HG02623 (cell line): ENCODE results near the gene DLGAP4.

Experiments
- ATAC-seq: cut with Tn5 transposase; IDR thresholded peaks from one replicate; pipeline ENCODE4 v1.9.1; 2021; ENCODE audit warnings: moderate library complexity; ENCODE audit not compliant: unreplicated experiment

DLGAP4 gene

GRCh38 chr20:36525620-36526365 lies 219.7 kb downstream of the DLGAP4 start:
- no peak for ATAC-seq

DNA sequence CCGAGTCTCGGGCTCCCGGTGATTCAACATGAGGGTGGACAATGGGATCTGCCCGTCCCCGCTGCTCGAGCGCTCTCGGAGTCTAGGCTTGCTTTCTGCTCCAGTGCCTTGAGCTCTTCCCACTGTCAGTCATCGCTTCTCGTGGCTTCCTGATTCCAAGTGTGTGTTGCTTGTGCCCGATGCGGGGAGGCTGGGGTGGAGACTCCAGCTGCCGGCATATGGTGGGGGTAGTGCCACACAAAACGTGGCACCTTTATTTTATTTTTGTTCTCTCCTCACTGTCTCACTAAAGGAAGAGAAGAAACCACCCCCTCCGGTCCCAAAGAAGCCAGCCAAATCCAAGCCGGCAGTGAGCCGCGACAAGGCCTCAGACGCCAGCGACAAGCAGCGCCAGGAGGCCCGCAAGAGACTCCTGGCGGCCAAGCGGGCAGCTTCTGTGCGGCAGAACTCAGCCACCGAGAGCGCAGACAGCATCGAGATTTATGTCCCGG lies 220.4 kb downstream of the DLGAP4 start:
- no peak for ATAC-seq

GRCh38 chr20:36527331-36528125 lies 221.4 kb downstream of the DLGAP4 start:
- no peak for ATAC-seq

GRCh38 chr20:36528176-36528874 lies 222.2 kb downstream of the DLGAP4 start:
- no peak for ATAC-seq

DNA sequence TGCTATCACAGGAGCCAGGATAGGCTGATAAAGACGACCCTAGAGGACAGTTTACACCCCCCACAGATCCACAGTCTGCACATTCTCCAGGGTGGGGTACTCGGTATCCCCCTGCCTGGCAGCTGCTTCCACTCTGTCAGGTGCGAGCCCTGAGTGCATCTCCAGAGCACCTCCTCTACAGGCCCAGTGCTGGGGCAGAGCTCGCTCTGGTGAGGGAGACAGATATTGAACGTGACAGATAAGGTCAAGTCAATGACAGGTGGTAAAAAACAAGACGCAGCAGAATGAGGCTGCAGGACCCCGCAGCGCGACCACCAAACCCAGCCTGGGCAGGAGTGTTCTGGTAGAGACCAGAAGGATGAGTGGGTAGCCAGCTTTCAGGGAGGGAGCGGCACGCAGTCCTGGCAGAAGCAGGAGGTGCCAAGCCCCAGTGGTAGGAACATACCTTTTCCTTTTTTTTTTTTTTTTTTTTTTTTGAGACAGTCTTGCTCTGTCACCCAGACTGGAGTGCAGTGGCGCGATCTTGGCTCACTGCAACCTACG lies 222.8 kb downstream of the DLGAP4 start:
- ATAC-seq = no peak

- no peak for ATAC-seq
Observed at GRCh38 chr20:36532388-36532787, 226.2 kb downstream of the DLGAP4 start.

- ATAC-seq = no peak
Observed at GRCh38 chr20:36532822-36533221, 226.7 kb downstream of the DLGAP4 start.

DNA sequence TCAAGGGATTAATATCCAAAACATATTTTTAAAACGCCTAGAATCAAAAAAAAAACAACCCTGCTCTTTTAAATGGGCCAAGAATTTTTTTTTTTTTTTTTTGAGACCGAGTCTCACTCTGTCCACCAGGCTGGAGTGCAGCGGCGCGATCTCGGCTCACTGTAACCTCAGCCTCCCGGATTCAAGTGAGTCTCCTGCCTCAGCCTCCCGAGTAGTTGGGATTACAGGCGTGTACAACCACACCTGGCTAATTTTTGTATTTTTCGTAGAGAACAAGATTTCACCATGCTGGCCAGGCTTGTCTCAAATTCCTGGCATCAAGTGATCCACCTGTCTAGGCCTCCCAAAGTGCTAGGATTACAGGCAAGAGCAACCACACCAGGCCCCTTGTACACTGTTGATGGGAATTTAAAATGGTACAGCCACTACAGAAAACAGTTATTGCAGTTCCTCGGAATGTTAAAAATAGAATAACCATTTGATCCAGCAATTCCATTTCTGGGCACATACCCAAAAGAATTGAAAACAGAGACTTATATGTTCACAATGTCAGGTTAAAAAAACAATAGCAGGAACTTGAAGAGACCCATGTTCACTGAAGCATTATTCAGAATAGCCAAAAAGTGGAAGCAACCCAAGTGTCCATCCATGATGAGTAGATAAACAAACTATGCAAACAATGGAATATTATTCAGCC lies 232.0 kb downstream of the DLGAP4 start:
- ATAC-seq = no peak

DNA sequence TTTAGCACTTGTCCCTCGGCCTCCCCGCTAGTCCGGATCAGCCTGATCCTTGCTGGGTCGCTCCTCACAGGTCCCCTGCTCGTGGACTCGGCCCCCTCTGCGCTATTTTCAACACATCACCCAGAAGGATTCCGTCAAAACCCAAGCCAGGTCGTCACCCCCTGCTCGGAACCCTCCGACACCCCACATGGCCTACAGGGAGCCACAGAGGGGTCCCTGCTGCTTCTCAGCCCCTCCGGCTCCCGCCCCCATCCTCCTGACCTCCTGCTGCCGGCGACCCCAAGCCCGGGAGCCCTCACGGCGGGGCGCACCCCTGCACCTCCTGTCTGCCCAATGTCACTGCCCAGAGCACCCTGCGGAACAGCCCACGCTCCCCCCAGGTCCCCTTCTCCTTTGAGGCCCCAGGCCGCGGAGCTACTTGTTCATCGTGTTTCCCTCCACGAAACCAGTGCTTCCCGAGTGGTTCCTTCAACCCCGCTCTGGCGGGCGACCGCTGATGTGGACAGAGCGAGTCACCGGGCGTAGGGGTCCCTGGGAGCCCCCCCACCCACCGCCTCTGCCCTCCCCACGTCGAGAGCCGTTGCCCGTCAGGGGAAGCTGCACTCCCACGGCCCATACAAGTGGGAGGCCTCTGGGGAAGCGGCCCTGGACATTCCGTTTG lies 234.5 kb downstream of the DLGAP4 start:
- no peak for ATAC-seq

- ATAC-seq = no peak
Observed at GRCh38 chr20:36541227-36541767, 235.2 kb downstream of the DLGAP4 start, which contains the start of gene MYL9. Gene MYL9 (plus strand): TSS chr20:36541519. CDS start chr20:36544885, 3,366 bp downstream.

- ATAC-seq = no peak
Observed at GRCh38 chr20:36541768-36542488, 235.8 kb downstream of the DLGAP4 start.

DNA sequence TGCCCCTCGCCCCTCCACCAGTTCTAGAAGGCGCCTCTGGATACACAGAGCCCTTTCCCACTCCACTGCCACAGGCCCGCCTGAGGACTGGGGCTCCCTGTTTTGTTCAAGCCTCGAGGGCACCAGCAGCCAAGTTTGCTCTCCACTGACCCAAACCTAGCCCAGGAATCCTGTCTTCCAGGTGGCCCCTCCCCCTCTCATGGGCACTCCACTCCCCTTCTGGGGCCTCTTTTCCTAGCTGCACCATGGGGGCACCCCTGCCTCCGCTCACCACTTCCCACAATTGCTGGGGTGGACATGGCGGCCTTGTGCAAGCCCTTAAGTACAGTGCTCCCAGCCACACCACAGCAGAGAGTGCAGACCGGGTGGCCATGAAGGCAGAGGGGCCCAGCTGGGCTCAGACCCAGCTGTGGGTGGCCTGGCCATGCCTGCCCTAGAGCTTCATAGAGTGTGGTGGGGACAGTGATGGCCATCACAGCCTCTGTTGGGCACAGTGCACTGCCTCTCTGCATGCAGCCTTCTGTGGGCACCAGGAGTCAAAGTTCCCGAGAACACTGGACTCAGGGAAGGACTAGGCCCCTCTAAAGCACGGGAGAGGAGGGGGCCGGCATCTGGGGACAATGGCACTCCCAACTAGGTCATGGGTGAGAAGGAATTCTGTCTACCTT lies 236.5 kb downstream of the DLGAP4 start:
- no peak for ATAC-seq

DNA sequence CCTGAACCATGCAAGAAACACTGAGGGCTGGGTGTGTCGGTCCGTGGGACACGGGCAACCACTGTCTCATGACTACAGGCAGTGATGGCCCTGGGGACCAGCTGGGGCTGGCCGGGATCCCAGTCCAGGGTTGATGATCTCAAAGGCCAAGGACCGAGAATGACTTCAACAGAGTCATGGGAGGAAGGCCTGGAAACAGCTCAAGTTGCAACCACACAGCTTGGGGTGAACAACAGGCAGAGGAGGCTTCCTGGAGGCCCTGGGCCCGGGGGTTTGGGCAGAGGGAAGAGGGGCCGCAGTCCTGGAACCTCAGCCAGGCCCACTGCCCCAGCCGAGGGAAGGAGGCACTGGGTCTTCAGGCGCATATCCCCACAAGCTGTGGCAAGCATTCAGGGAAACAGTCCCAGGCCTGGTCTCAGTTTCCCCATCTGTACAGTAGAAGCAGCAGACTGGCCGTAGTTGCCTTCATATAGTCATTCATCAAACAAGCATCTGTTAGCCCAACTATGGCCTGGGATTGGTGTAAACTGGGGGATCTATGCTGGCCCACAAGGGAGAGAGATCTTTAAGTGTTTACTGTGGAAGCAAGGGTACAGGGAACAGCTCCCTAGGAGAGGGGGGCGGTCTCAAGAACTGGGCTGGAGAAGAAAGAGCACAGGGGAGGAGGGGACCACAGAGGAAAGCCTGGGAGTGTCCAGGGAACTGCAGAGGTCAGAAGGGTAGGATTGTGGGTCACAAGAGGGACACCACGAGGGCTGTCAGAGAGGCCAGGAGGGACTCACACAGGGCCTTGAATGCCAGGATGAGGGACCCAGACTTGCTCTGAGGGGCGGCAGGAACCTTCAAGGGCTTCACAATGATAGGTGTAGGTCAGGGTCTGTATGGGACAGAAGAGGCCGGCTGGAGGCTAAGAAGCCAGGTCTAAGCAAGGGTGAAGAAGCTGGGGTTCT lies 237.3 kb downstream of the DLGAP4 start:
- ATAC-seq = no peak

GRCh38 chr20:36544134-36545018 lies 238.2 kb downstream of the DLGAP4 start:
- ATAC-seq = no peak

DNA sequence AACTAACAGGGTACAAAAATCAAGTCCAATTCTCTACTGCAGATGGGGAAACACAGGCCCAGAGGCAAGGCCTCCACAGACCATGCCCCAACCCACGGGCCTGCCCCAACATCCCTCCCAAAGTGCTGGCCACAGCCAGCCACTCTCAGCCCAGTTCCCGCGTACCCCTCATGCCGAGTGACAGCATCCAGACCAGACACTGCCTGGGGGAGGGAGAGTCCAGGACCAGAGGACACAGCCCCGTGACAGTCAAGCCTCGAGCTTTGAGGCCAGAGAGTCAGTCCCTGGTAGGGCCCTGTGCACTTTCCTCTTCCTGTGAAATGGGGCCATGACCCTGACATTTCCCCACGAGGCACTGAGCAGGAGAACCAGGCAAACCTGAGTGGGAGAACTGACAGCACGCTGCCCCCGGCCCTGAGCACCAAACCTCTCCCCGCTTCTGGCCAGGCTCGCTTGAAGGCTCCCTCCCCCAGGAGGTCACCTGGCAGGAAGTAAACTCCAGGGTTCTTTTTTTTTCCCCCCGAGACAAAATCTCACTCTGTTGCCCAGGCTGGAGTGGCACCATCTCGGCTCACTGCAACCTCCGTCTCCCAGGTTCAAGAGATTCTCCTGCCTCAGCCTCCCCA lies 240.1 kb downstream of the DLGAP4 start:
- no peak for ATAC-seq
